ENCODE measurements around the gene FAM186B. TPM values are rescaled to one million over a fixed set of nuclear protein-coding genes. Genes with fewer than 3 reads are reported as not detected.

The FAM186B gene
- total and polyA plus RNA-seq, 2 of the 13 experiments (the other 11 are each of a cell fraction or from before 2014, with no cell fraction given): 0.07 to 0.20 TPM

DNA sequence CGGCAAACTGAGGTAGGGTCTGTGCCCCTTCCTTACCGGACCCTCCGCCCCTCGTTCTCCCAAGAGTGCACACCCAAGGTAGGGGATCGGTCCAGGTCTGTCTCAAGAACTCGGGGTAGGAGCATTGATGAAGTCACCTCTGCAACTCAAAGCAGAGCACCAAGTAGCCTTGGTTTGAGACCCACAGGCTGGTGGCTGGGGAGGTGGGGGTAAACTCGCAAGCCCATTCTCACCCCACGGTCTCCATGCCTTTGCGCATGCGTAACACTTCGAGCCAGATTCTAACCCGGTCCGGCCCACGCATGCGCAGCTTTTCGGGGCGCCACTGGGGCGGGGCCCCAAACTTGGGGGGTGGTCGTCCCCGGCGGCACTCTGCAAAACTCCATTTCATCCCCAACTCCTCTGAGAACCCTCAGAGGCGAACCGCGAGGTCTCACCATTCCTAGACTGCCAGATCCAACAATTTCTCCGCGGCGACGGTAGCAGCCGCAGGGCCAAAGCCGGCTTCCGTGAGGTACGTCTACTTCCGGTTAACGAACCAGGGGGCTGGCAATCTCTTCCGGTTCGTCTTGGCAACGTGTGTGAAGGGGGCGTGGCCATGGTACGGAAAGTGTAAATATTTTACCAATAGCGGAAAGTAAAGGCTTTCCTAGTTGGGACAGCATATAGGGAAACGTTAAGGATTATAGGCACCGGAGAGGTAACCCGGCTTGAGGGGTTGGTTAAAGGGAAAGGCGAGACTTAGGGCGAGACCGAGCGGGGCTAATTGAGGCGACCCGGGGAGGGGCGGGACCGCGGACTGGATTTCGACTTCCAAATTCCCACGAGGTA, 37.6 kb downstream of the FAM186B start, which contains the start of gene MCRS1 (continued):
- TF ChIP-seq NR2F2 (IDR thresholded peaks at IDR 0.05; ENCODE audit: borderline replicate concordance, low read depth): no peak
- no peak for TF ChIP-seq MZF1 (CRISPR knock-in tag; IDR thresholded peaks at IDR 0.05; ENCODE audit: borderline replicate concordance)
- TF ChIP-seq ZNF230 (CRISPR knock-in tag; IDR thresholded peaks at IDR 0.05): no peak
- no peak for TF ChIP-seq SOX6 (IDR thresholded peaks at IDR 0.05)
- TF ChIP-seq SOX6 (CRISPR knock-in tag; IDR thresholded peaks at IDR 0.05): peak; percentile 55; the same call in 1 of the 2 replicates
- TF ChIP-seq, protein P1, sequence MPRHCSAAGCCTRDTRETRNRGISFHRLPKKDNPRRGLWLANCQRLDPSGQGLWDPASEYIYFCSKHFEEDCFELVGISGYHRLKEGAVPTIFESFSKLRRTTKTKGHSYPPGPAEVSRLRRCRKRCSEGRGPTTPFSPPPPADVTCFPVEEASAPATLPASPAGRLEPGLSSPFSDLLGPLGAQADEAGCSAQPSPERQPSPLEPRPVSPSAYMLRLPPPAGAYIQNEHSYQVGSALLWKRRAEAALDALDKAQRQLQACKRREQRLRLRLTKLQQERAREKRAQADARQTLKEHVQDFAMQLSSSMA (CRISPR knock-in tag; IDR thresholded peaks at IDR 0.05): no peak
- TF ChIP-seq, protein P2, sequence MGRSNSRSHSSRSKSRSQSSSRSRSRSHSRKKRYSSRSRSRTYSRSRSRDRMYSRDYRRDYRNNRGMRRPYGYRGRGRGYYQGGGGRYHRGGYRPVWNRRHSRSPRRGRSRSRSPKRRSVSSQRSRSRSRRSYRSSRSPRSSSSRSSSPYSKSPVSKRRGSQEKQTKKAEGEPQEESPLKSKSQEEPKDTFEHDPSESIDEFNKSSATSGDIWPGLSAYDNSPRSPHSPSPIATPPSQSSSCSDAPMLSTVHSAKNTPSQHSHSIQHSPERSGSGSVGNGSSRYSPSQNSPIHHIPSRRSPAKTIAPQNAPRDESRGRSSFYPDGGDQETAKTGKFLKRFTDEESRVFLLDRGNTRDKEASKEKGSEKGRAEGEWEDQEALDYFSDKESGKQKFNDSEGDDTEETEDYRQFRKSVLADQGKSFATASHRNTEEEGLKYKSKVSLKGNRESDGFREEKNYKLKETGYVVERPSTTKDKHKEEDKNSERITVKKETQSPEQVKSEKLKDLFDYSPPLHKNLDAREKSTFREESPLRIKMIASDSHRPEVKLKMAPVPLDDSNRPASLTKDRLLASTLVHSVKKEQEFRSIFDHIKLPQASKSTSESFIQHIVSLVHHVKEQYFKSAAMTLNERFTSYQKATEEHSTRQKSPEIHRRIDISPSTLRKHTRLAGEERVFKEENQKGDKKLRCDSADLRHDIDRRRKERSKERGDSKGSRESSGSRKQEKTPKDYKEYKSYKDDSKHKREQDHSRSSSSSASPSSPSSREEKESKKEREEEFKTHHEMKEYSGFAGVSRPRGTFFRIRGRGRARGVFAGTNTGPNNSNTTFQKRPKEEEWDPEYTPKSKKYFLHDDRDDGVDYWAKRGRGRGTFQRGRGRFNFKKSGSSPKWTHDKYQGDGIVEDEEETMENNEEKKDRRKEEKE (IDR thresholded peaks at IDR 0.05): no peak
- TF ChIP-seq ZFP41 (CRISPR knock-in tag; IDR thresholded peaks at IDR 0.05; ENCODE audit: borderline replicate concordance): peak; percentile 89
- peak; percentile 21; the same call in 1 of the 2 replicates for TF ChIP-seq NCOR1 (IDR thresholded peaks at IDR 0.05; ENCODE audit: borderline replicate concordance, low read length)
- 0 out of 2 replicates have a peak, but pooled peaks have one; percentile 6 for TF ChIP-seq RCOR2 (CRISPR knock-in tag; IDR thresholded peaks at IDR 0.05)
- TF ChIP-seq CEBPG (CRISPR knock-in tag; IDR thresholded peaks at IDR 0.05): no peak
- TF ChIP-seq ZBTB21 (CRISPR knock-in tag; IDR thresholded peaks at IDR 0.05): 0 out of 2 replicates have a peak, but pooled peaks have one; percentile 43
- TF ChIP-seq ZNF839 (CRISPR knock-in tag; IDR thresholded peaks at IDR 0.05; ENCODE audit: borderline replicate concordance): peak; percentile 99; the same call in 1 of the 2 replicates
- TF ChIP-seq PHF20 (CRISPR knock-in tag; IDR thresholded peaks at IDR 0.05): peak; percentile 96
- TF ChIP-seq ZFP90 (CRISPR knock-in tag; IDR thresholded peaks at IDR 0.05; ENCODE audit: borderline replicate concordance): no peak
- TF ChIP-seq, protein P3, sequence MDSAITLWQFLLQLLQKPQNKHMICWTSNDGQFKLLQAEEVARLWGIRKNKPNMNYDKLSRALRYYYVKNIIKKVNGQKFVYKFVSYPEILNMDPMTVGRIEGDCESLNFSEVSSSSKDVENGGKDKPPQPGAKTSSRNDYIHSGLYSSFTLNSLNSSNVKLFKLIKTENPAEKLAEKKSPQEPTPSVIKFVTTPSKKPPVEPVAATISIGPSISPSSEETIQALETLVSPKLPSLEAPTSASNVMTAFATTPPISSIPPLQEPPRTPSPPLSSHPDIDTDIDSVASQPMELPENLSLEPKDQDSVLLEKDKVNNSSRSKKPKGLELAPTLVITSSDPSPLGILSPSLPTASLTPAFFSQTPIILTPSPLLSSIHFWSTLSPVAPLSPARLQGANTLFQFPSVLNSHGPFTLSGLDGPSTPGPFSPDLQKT (CRISPR knock-in tag; IDR thresholded peaks at IDR 0.05; ENCODE audit: borderline replicate concordance): no peak
- TF ChIP-seq MAFG (CRISPR knock-in tag; IDR thresholded peaks at IDR 0.05): no peak
- TF ChIP-seq, protein P4, sequence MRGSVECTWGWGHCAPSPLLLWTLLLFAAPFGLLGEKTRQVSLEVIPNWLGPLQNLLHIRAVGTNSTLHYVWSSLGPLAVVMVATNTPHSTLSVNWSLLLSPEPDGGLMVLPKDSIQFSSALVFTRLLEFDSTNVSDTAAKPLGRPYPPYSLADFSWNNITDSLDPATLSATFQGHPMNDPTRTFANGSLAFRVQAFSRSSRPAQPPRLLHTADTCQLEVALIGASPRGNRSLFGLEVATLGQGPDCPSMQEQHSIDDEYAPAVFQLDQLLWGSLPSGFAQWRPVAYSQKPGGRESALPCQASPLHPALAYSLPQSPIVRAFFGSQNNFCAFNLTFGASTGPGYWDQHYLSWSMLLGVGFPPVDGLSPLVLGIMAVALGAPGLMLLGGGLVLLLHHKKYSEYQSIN (CRISPR knock-in tag; IDR thresholded peaks at IDR 0.05; ENCODE audit: borderline replicate concordance): no peak
- TF ChIP-seq TOPORS (CRISPR knock-in tag; IDR thresholded peaks at IDR 0.05): no peak
- TF ChIP-seq ZBTB8A (CRISPR knock-in tag; IDR thresholded peaks at IDR 0.05; ENCODE audit: borderline replicate concordance, low read depth): no peak
- no peak for TF ChIP-seq ZZZ3 (CRISPR knock-in tag; IDR thresholded peaks at IDR 0.05; ENCODE audit: borderline replicate concordance)
- no peak for TF ChIP-seq ZNF644 (CRISPR knock-in tag; IDR thresholded peaks at IDR 0.05; ENCODE audit: low read depth)
- TF ChIP-seq ZSCAN21 (CRISPR knock-in tag; IDR thresholded peaks at IDR 0.05; ENCODE audit: borderline replicate concordance): no peak
- no peak for TF ChIP-seq ADNP (CRISPR knock-in tag; IDR thresholded peaks at IDR 0.05)
- no peak for TF ChIP-seq KLF15 (CRISPR knock-in tag; IDR thresholded peaks at IDR 0.05; ENCODE audit: borderline replicate concordance)
- TF ChIP-seq NFE2 (CRISPR knock-in tag; IDR thresholded peaks at IDR 0.05): no peak
